Germinal center (tissue), 1 donor: ENCODE results near the gene P2RY6.
A peak's percentile ranks its signal among the peaks of the same experiment; 100 is the strongest.

ENCODE experiments used
- DNase-seq: peaks from one replicate; pipeline ENCODE4 v3.0.0; 2012; ENCODE audit warnings: mixed read lengths, low spot score

The P2RY6 gene

DNA sequence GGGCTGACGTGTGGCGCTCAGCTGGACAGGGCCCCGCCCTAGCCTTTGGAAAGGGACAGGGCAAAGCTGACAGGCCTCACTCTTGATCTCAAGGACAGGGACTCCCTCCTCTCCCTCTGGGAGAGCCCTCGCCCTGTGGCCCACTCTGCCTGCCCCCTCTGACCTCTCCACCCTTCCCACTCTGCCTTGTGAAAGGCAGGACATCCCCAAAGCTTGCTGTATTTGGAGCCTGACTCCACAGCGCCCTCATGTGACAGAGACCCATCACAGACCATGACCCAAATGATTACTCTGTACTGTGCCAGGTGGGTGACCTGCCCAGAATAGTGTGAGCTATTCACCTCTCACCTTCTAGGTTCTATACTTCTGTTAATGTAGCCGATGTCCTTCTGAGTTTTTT is 35.3 kb upstream of the P2RY6 start:
- peak; percentile 51 for DNase-seq

DNA sequence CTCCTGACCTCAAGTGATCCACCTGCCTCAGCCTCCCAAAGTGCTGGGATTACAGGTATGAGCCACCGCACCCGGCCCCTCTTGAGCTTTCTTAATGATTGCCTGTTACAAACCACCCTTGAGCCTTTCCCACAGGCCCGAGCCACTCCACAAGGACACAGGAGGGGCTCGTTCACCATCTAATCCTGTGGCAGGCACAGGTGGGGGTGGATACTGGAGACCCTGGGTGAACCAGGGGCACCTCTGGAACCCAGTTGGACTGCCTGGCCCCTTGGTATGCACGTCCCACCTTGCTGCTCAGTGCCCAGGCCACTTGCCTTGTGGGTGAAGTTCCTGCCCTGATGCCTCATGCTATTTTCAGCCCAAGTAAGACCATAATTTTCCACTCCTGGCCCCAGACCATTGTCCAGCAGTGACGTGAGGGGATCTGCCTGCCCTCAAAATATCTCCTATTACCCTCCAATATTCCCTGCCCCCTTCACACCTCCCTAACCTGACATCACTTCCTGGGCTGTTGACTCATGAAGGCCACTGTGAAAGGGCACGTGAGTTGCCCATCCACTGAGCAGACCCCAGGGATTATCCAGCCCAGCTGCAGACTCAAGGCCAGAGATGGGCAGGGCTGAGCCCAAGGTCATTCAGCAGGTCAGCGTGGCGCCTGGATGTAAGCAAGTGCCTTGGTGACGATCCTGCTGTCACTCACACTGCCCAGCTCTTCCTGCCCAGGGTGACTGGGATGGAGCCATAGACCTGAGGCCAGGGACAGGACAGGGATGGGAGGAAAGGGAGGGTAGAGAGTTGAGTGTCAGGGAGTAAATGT is 34.5 kb upstream of the P2RY6 start:
- DNase-seq = no peak

DNA sequence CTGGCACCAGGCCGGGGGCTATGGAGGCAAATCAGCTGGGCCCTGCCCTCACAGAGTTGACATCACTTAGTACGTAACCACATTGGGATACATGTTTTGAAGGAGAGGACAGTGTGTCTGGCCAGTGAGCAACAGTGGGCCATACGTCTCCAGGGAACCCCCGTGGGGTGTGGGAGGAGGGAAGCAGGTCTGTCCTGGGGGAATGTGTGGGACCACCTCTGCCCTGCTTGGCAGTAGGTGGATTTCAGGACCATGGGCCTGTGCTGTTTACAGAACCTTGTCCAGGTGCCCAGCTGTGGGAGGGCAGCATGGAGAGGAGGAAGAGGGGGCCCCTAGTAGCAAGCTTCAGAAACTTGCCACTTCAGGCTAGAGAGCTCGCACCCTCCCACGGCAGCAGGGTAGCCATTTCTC is 33.0 kb upstream of the P2RY6 start:
- DNase-seq = no peak

DNA sequence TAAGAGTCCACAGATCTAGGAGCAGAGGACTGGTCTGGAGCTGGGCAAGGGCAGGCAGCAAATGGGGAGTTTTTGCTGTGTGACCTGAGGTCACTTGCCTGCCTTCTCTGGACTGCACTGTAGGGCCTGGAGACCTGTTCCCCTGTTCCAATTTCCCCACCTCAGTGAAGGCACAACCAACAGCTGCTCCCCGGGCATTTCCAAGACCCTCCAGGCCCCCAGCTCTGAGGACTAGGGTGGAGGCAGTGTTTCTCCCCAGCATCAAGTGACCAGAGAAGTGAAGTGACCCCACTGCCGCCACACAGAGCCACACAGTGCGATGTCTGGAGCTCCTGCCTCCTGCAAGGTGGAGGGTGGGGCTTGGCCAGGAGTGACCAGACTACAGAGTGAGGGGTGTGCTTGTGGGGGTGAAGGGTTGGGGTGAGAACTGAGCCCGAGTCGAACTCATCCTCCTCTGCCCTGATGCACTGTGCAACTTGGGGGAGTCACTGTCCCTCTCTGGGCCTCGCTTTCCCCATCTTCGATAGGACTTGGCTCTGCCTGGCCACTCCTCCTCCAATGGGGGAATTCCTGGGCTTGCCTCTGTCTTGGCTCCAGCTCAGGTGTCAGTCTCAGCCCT is 32.5 kb upstream of the P2RY6 start:
- DNase-seq = no peak

DNA sequence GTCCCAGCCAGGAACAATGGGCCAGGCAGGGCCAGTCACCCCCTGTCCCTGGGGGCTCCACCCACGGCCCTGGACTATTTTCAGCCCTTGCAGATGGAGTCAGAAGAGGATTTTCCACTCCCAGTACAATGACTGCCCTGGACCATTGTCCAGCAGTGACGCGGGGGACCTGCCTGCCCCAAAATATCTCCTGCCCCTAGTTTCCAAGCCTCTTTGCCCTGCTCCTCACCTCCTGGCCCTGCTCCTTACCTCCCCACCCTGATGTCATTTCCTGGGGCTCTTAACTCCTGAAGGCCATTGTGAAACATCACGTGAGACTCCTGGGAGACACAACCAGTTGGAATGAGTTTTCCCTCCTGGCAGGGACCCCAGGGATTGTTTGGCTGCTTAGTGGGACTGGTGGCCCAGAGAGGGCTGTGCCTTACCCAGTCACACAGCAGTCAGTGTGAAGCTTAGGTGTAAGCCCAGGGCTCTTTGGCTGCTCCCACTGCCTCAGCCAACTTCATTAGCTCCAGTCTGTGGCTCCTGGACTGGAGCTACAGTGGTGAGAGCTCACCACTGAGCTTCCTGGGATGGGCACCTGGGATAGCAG is 31.9 kb upstream of the P2RY6 start:
- DNase-seq = no peak

DNA sequence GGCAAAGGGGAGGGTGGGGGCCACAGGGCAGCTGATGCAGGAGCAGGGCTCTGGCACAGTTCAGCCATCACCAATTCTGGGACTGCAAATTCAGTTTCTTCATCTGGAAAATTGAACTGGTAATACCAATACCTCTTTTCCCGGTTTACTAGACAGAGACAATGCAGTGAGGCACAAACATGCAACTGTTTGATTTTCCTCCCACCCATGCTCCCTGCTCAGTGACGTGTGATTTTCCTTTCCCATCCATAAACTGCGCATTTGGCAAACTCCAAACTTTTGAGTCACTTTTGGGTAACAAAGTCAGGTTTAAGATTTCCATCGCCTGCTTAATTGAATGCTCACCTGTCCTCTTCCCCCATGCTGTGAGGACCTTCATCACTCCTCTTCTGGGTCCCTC is 30.8 kb upstream of the P2RY6 start:
- no peak for DNase-seq

DNA sequence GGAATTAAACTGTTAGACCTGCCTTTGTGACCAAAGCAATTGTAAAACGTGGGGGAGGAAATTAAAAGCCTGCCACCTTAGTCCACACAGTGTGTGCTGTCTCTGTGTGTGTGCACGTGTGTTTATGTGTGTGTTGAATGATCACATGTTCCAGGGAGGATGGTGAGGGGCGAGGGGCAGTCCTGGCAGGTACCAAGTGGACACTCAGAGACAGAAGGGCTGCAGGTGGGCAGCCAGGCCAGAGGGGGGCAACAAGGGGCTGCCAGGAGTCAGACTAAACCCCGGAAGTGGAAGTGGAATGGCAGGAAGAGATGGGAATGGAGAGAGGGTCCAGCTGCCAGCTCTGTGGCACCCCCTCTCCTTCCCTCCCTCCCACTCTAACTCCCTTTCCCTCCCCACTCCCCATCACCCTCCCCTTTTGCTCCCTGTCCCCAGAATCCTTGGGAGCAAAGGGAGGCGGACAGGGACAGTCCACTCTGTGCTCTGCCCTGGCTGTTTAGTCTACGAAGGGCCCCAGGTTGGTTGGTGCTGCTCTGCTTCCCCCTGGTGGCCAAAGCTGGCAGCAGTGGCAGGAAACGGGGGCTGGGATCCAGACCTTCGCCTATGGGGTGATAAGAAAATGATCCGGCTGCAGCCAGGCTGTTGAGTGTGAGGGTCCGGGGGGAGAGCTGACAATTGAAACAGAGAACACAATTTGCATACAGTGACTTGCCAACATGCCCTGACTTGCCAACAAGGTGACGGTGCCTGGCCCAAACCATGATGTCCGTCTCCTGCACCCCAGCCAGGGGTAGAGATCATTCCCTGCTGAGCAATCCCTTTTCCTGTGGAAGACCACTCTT is 29.7 kb upstream of the P2RY6 start:
- peak; percentile 83 for DNase-seq

DNA sequence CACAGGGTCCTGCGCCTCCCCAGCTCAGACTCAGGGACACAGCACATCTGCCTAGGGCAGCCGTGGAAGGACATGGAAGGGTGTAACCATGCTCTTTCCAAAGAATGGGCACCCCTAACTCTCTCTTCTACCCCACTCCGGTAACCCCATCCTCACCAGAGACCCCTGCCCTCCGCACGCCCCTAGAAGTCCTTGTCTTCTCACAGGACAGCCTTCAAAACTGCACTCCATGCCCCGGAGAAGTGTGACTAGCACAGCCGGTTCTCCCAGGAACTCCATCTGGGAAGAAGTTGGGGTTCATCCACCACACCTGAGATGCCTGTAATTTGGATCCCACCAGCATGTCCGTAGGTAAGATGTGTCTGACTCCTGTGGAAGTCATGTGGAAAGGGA is 29.0 kb upstream of the P2RY6 start:
- DNase-seq = no peak

DNA sequence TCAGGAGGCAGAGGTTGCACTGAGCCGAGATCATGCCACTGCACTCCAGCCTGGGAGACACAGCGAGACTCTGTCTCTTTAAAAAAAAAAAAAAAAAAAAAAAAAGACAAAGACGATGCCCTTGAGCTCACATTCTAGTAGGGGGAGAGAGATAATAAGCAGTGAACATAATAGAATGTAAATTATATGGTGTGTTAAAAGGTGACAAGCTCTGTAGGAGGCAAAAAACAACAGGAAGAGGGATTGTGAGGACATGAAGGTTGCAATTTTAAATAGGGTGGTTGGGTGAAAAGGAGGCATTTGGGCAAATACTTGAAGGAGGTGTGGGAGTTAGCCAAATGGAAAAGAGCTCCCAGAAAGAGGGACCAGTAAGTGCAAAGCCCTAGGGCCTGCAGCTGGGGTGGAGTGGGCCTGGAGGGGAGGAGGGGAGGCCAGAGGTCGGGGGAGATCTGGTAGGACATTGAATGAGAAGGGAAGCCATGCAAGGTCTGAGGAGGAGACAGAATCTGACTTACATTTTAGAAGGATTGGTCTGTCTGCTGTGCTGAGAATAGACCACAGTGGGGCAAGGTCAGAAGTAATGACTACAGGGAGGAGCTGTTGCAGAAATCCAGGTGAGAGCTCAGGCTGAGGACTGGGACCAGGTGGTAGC is 27.4 kb upstream of the P2RY6 start:
- DNase-seq = no peak

DNA sequence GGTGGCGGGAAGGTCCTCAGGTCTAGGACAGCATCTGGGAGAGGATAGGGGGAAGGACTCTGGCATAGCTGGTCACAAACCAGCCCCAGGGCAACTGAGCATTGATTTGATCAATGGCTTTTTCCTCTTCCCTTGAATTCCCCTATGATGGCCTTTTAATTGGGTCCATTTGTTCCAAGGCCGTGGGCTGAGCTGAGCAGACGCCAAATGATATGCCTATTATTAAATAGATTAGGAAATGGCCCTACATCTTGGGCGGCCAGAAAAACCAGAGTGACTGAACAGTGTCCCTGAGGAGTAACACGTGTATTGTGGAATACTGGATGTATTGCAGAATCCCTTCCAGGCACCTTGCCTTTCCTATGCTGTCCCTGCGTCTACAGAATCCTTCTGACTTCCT is 26.7 kb upstream of the P2RY6 start:
- no peak for DNase-seq

DNA sequence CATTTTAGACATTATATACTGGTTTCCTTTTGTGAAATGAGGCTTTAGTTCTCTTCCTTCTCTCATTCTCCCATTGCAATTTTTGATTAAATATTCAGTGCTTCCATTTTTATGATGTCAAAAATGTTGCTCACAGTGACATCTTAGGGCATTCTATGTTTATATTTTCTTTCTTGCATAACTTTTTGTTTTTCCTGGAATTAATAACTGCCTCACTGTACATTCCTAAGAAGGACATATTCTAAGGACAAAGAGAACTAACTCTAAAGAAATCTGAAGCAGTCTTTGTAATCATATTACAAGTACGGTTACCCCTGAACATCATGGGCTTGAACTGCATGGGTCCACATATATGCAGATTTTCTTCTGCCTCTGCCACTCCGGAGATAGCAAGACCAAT is 25.8 kb upstream of the P2RY6 start:
- no peak for DNase-seq

DNA sequence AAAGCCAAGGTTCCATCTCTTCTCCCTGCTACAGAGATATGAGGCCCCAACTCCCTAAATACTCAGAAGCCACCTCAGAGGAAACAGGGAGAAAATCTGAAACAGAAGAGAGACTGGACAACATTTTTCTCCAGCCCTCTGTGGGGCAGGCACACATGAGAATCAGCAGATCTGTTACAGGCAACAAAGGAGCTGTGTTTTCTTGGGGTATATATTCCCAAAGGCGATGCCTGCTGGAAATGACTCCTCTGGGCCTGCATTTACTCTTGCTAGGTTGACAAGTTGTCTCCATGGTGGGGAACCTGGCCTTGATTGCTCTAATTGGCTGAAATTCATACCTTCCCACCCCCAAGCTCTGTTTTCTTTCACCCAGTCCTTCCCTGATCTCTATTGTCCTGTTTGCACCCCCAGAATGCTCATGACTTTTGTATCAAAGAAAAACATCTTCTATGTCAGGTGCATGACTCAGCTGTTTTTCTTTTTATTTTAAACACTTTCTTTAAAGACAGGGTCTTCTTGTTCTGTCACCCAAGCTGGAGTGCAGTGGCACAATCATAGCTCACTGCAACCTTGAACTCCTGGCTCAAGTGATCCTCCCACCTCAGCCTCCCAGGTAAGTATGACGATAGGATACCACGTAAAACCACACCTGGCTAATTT is 23.5 kb upstream of the P2RY6 start:
- no peak for DNase-seq

DNA sequence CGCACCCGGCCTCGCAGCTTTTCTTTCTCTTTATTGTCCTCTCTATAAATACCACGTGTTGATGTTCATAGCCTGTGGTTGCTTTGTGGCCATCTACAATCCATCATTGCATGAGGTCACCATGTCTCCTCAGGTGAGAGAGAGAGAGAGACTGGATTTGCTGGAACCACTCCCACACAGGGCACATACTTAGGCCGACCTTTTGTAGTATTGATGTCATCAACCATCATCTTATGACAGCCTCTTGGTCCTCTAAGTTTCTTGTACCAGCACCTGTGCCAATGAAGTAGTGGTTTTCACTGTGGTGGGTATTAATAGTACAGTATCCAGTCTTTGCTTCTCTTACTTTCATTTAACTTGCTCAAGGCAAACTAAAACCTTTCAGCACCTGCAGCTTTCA is 22.8 kb upstream of the P2RY6 start:
- no peak for DNase-seq

DNA sequence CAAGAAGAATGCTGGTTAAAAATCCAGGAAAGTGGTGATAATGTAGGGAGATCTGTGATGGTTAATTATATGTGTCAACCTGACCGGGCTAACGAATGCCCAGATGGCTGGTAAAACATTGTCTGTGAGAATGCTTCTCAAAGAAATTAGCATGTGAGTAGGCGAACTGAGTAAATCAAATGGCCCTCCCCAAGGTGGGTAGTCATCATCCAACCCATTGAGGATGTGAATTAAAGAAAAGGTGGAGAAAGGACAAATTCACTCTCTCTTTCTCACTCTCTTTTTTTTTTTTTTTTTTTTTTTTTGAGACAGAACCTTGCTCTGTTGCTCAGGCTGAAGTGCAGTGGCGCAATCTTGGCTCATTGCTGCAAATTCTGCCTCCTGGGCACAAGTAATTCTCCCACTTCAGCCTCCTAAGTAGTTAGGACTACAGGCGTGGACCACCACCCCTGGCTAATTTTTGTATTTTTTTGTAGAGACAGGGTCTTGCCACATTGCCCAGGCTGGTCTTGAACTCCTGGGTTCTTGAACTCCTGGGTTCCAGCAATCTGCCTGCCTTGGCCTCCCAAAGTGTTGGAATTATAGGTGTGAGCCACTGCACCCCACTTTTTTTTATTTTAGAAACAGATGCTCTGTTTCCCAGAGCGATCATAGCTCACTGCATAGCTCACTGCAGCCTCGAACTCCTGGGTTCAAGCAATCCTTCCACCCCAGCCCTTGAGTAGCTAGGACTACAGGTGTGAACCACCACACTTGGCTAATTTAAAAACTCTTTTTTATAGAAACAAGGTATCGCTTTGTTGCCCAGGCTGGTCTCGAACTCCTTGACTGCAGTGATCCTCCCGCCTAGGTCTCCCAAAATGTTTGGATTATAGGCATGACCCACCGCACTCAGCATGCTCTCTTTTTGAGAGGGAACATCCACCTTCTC is 22.0 kb upstream of the P2RY6 start:
- no peak for DNase-seq

DNA sequence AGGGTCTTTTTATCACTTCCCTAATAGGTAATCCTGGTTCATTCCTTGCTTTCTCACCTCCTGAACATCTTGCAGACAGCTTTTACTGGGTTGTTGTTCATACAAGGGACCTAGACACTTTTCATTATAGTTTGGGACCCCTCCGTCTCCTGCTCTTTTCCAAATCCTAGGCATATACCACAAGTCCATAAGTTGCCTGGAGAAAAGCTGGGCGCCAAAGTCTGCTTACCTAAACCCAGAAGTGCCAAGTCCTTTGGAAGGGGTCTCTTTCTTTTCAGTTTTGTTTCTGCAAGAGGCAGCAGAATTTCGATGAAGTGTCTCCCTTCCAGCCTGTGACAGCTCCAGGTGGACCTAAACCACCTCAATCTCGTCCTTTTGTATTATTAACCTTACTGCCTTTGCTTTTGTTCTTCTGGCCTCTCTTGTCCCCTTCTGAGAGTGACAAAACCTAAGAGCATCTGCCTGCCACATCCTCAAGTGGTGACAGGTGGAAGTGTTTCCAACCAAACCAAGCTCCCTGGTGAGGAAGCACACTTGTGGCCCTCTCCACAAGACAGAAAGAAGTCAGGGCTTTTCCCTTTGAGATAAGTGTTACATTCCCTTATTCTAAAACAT is 19.5 kb upstream of the P2RY6 start:
- no peak for DNase-seq

DNA sequence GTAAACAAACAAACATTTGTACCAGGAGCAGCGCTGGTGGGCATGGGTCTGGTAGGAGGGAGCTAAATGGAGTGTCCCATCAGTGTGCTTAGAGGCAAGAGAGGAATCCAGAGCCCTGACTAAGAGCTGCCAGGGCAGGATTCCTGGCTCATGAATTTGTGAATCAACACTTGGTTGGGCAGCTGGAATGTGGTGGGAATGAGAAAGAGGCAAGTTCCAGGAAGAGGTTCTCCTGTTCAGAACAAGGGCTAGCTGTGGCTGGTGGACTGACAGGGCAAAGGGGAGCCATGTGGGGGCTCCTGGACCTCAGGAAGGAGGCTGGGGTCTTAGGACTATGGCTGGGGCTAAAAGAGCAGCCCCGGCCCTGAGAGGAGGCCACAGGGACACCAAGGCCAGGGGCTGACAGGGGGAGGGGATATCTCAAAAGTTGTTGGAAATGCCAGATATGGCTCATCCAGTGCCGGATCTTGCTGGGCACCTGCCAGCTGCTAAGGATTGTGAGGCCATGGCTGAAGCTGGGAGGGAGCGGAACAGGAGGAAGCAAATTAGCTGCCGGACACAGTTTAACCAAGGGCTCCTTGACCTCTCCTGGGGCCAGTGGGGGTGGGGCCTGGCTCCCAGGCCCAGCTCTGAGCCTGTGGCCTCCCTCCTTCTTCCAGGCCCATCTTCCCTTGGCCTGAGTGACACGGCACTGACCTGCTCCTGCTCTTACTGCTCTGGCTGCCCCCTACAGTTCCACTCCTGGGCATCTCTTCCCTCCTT is 14.6 kb upstream of the P2RY6 start:
- no peak for DNase-seq

DNA sequence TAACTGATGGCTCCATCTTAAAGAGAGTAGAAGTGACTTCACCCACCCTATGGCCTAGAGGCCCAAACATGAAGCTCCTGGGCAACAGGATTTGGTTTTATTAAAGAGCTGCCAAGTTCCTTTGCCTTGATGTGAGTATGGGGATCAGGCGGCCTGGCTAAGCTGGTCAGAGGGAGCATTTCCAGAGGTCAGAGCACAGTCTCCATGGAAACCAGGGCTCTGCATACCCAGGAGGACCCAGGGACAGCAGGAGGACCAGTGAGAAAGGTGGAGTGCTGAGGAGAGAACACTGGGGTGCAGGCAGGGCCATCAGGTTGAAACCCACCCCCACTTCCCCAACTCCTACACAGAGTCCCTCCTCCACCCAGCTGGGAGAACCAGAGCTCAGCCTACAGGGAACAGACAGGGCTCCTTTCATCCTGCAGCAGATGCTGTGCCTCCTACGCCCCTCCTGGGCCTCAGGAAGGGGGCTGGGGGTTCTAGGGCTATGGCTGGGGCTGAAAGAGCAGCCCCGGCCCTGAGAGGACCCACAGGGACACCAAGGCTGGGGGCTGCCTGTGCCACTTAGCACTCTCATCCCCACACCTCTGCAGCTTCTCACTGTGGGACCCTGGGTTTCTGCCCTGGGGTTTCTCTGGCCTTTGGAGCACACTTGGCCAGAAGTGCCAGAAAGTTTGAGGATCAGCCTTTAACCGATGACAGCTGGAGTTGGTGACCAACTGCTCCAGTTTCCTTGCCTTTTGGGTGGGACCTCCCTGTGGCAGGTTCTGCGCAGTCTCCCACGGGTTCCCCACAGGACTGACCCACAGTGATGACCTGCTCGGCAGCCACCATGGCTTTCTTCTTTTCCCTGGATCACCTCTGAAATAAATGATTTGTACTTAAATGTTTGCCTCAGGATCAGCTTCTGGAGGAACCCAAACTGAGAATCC is 13.8 kb upstream of the P2RY6 start:
- no peak for DNase-seq
